HepG2 (cell line): ENCODE results near the gene SAC3D1. TPM values are rescaled to one million over a fixed set of nuclear protein-coding genes. Genes with fewer than 3 reads are reported as not detected.

ENCODE experiments used
- CENPX ChIP-seq: sonication (generic); formaldehyde crosslinking; IDR thresholded peaks from 2 replicates; pipeline ENCODE4 v1.9.0; 2021; ENCODE audit warnings: mild to moderate bottlenecking, missing genetic modification reagents, moderate library complexity
- ZNF766 ChIP-seq: sonication (generic); formaldehyde crosslinking; IDR thresholded peaks from 2 replicates; pipeline ENCODE4 v1.5.0; 2020; ENCODE audit warnings: missing genetic modification reagents, borderline replicate concordance
- ZNF782 ChIP-seq: sonication (generic); formaldehyde crosslinking; IDR thresholded peaks from 2 replicates; pipeline ENCODE4 v1.4.0; 2020; ENCODE audit warnings: missing genetic modification reagents, mild to moderate bottlenecking, borderline replicate concordance
- ZNF891 ChIP-seq: sonication (generic); formaldehyde crosslinking; IDR thresholded peaks from 2 replicates; pipeline ENCODE4 v1.5.0; 2020; ENCODE audit warnings: mild to moderate bottlenecking, missing genetic modification reagents
- polyA plus RNA-seq, 8 experiments: library from polyadenylated mRNA; depleted of rRNA in 3 of 8; stranded (reverse) in 7 of 8; unstranded in 1 of 8; fragments of >200 nt; fragmentation: Illumina TruSeq in 4 of 8; extraction: Trizol in 4 of 8; gene quantifications; 2 replicates each; pipeline versions ENCODE4 v1.2.1 to v1.2.3, GENCODE V29; 2011 to 2016; ENCODE audit warnings: low read depth in 4 of 8, missing spikeins in 1 of 8, mixed read lengths in 1 of 8; ENCODE audit not compliant: insufficient read depth in 1 of 8
- total RNA-seq, 5 experiments: library from RNA; depleted of rRNA; stranded (reverse); fragments of >200 nt; fragmentation: Illumina TruSeq; extraction: Trizol; gene quantifications; 2 replicates each; pipeline ENCODE4 v1.2.3, GENCODE V29; 2016; ENCODE audit warnings: low read depth in 1 of 5
- TF ChIP-seq, protein P1 (sequence below): sonication (generic); formaldehyde crosslinking; IDR thresholded peaks from 2 replicates; pipeline ENCODE4 v1.4.0; 2020; ENCODE audit warnings: mild to moderate bottlenecking, missing genetic modification reagents
- TF ChIP-seq, protein P2 (sequence below), 2 experiments: IDR thresholded peaks; 2 replicates each; pipeline ENCODE4 v1.6.1; 2011 to 2012; ENCODE audit warnings: low read length in 2 of 2, borderline replicate concordance in 1 of 2, low read depth in 1 of 2, mild to moderate bottlenecking in 1 of 2, moderate library complexity in 1 of 2
- TF ChIP-seq, protein P3 (sequence below), 2 experiments: sonication (generic) in 1 of 2; formaldehyde crosslinking in 1 of 2; IDR thresholded peaks; 2 replicates each; pipeline versions ENCODE4 v1.6.1 to v1.9.0; 2014 to 2022; ENCODE audit warnings: antibody characterized with exemption in 1 of 2, borderline replicate concordance in 1 of 2, inconsistent platforms in 1 of 2, low read depth in 1 of 2, missing genetic modification reagents in 1 of 2
- TF ChIP-seq, protein P4 (sequence below), 2 experiments: sonication (generic) in 1 of 2; formaldehyde crosslinking in 1 of 2; IDR thresholded peaks; 2 replicates each; pipeline versions ENCODE4 v1.4.0 to v1.6.1; 2018 to 2020; ENCODE audit warnings: missing genetic modification reagents in 2 of 2, borderline replicate concordance in 1 of 2, low read depth in 1 of 2, mild to moderate bottlenecking in 1 of 2, missing biosample characterization in 1 of 2

Gene SAC3D1
- total and polyA plus RNA-seq, 2 of the 13 experiments (the other 11 are each of a cell fraction or from before 2014, with no cell fraction given) = 7.4 to 36.3 TPM

DNA sequence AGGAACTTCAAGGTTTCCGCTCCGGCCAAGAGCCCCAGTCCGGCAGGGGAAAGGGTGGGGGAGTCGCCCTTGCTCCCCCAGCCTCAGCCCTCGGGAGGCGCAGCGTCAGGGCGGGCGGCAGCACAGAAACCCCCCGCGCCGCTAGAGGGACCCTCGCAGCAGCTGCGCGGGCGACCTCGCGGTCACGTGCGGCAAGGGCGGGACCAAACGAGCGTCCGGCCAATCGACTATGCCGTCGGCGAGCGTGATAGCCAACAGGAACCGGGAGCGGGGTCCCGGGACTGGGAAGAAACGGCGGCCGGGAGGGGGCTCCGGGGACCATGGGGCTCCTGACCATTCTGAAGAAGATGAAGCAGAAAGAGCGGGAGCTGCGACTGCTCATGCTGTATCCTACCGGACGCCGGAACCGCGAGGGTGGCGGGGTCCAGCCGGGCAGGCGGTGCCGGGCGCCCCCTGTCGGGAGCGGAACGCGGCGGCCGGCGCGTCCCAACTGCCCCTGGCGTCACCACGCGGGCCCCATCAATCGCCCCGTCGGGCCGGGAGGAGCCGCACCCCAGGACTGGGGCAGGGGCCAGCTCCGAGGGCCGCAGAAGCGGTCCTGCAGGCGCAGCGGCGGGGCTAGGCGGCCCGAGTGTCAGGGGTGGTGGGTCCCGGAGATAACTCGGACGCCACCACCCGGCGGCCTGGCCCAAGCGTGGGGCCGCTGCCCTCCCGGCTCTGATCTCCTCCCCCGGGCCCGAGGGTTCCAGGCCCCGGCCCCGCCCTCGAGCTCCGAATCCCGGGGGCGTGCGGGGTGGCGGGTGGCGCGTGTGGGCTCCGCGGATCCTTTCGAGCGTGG is 26.9 kb upstream of the SAC3D1 start, which contains the start of gene ARL2 (continued):
- TF ChIP-seq, protein P1, sequence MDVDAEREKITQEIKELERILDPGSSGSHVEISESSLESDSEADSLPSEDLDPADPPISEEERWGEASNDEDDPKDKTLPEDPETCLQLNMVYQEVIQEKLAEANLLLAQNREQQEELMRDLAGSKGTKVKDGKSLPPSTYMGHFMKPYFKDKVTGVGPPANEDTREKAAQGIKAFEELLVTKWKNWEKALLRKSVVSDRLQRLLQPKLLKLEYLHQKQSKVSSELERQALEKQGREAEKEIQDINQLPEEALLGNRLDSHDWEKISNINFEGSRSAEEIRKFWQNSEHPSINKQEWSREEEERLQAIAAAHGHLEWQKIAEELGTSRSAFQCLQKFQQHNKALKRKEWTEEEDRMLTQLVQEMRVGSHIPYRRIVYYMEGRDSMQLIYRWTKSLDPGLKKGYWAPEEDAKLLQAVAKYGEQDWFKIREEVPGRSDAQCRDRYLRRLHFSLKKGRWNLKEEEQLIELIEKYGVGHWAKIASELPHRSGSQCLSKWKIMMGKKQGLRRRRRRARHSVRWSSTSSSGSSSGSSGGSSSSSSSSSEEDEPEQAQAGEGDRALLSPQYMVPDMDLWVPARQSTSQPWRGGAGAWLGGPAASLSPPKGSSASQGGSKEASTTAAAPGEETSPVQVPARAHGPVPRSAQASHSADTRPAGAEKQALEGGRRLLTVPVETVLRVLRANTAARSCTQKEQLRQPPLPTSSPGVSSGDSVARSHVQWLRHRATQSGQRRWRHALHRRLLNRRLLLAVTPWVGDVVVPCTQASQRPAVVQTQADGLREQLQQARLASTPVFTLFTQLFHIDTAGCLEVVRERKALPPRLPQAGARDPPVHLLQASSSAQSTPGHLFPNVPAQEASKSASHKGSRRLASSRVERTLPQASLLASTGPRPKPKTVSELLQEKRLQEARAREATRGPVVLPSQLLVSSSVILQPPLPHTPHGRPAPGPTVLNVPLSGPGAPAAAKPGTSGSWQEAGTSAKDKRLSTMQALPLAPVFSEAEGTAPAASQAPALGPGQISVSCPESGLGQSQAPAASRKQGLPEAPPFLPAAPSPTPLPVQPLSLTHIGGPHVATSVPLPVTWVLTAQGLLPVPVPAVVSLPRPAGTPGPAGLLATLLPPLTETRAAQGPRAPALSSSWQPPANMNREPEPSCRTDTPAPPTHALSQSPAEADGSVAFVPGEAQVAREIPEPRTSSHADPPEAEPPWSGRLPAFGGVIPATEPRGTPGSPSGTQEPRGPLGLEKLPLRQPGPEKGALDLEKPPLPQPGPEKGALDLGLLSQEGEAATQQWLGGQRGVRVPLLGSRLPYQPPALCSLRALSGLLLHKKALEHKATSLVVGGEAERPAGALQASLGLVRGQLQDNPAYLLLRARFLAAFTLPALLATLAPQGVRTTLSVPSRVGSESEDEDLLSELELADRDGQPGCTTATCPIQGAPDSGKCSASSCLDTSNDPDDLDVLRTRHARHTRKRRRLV (CRISPR knock-in tag) = no peak
- peak; percentile 78; the same call in 1 of the 2 replicates for TF ChIP-seq ZNF766
- peak; percentile 92 for TF ChIP-seq ZNF891 (CRISPR knock-in tag)
- TF ChIP-seq ZNF782 = peak; percentile 65
- TF ChIP-seq, protein P2, sequence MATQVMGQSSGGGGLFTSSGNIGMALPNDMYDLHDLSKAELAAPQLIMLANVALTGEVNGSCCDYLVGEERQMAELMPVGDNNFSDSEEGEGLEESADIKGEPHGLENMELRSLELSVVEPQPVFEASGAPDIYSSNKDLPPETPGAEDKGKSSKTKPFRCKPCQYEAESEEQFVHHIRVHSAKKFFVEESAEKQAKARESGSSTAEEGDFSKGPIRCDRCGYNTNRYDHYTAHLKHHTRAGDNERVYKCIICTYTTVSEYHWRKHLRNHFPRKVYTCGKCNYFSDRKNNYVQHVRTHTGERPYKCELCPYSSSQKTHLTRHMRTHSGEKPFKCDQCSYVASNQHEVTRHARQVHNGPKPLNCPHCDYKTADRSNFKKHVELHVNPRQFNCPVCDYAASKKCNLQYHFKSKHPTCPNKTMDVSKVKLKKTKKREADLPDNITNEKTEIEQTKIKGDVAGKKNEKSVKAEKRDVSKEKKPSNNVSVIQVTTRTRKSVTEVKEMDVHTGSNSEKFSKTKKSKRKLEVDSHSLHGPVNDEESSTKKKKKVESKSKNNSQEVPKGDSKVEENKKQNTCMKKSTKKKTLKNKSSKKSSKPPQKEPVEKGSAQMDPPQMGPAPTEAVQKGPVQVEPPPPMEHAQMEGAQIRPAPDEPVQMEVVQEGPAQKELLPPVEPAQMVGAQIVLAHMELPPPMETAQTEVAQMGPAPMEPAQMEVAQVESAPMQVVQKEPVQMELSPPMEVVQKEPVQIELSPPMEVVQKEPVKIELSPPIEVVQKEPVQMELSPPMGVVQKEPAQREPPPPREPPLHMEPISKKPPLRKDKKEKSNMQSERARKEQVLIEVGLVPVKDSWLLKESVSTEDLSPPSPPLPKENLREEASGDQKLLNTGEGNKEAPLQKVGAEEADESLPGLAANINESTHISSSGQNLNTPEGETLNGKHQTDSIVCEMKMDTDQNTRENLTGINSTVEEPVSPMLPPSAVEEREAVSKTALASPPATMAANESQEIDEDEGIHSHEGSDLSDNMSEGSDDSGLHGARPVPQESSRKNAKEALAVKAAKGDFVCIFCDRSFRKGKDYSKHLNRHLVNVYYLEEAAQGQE (IDR thresholded peaks at IDR 0.05; ENCODE audit: borderline replicate concordance in 1 of 2, low read depth in 1 of 2, low read length in 2 of 2) = peak in 1 of 2 experiments; percentile 45; a peak in 1 of 4 replicates
- TF ChIP-seq CENPX (CRISPR knock-in tag) = no peak
- TF ChIP-seq, protein P3, sequence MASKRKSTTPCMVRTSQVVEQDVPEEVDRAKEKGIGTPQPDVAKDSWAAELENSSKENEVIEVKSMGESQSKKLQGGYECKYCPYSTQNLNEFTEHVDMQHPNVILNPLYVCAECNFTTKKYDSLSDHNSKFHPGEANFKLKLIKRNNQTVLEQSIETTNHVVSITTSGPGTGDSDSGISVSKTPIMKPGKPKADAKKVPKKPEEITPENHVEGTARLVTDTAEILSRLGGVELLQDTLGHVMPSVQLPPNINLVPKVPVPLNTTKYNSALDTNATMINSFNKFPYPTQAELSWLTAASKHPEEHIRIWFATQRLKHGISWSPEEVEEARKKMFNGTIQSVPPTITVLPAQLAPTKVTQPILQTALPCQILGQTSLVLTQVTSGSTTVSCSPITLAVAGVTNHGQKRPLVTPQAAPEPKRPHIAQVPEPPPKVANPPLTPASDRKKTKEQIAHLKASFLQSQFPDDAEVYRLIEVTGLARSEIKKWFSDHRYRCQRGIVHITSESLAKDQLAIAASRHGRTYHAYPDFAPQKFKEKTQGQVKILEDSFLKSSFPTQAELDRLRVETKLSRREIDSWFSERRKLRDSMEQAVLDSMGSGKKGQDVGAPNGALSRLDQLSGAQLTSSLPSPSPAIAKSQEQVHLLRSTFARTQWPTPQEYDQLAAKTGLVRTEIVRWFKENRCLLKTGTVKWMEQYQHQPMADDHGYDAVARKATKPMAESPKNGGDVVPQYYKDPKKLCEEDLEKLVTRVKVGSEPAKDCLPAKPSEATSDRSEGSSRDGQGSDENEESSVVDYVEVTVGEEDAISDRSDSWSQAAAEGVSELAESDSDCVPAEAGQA (IDR thresholded peaks at IDR 0.05; ENCODE audit: low read depth) = peak; percentile 41; the same call in 1 of the 2 replicates
- TF ChIP-seq, protein P3 (CRISPR knock-in tag; IDR thresholded peaks at IDR 0.05; ENCODE audit: borderline replicate concordance) = 0 out of 2 replicates have a peak, but pooled peaks have one; percentile 46
- TF ChIP-seq, protein P4, sequence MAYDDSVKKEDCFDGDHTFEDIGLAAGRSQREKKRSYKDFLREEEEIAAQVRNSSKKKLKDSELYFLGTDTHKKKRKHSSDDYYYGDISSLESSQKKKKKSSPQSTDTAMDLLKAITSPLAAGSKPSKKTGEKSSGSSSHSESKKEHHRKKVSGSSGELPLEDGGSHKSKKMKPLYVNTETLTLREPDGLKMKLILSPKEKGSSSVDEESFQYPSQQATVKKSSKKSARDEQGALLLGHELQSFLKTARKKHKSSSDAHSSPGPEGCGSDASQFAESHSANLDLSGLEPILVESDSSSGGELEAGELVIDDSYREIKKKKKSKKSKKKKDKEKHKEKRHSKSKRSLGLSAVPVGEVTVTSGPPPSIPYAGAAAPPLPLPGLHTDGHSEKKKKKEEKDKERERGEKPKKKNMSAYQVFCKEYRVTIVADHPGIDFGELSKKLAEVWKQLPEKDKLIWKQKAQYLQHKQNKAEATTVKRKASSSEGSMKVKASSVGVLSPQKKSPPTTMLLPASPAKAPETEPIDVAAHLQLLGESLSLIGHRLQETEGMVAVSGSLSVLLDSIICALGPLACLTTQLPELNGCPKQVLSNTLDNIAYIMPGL (CRISPR knock-in tag; IDR thresholded peaks at IDR 0.05; ENCODE audit: borderline replicate concordance in 1 of 2, low read depth in 1 of 2) = peak; percentile 92 to 96
